GM21723 (cell line): ENCODE results near the gene CEP72.

Experiments used
- ATAC-seq: cut with Tn5 transposase; IDR thresholded peaks from one replicate; pipeline ENCODE4 v1.9.1; 2021; ENCODE audit warnings: mild to moderate bottlenecking, moderate library complexity; ENCODE audit not compliant: unreplicated experiment

Gene CEP72

DNA sequence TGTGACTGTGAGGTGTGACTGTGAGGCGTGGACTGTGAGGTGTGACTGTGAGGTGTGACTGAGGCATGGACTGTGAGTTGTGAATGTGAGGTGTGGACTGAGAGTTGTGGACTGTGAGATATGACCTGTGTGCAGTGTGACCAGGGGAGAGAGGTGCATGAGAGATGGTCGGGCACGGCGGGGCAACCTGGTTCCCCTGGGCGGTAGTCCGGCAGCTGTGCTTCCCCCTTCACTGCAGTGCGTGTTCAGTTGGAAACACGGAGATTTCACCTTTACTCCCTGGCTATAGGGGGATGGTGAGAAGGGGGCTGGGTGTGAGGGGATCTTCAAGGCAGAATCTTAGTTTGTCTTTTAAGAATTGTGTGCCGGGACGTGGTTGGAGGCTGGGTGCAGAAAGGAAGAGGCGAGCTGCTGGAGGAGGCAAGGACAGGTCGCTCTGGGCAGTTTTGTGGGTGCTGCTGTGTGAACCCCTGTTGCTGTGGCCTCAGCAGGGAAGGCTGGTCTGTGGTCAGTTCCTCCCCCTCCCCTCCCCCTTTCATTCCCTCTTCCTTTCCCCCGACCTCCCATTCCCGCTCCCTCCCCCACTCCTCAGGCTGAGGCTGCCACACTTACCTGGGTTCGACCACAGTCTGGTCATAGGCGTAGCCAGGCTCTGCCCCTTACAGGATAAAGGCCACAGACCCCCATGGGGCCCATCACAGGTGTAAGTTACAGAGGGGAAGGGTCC lies 39.3 kb downstream of the CEP72 start:
- ATAC-seq: no peak

- ATAC-seq: no peak
These were observed 39.9 kb downstream of the CEP72 start for GRCh38 chr5:652023-652515.

GRCh38 chr5:652773-653350 lies 40.7 kb downstream of the CEP72 start:
- ATAC-seq: no peak

- no peak for ATAC-seq
These were observed 42.1 kb downstream of the CEP72 start for GRCh38 chr5:654071-654778.

- ATAC-seq: no peak
These were observed 43.3 kb downstream of the CEP72 start for GRCh38 chr5:655406-655805.

DNA sequence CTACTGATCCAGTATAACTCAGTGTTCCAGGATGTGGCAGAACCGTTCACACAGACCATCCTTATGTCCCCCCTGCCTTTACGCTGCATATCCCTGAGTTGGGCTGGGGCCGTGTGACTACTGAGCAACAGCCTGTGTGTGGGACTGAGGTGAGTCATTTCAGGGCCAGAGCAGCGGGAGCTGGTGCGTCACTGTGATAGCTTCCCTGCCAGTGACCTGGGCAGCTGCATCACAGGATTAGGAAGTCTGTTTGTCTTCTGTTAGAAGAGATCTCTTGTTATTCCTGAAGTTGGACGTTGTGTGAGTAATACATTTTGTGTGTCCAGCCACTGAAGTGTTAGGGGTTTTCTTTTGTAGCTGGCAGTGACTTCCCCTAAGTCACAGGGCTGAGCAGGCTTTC lies 45.4 kb downstream of the CEP72 start:
- ATAC-seq: no peak

DNA sequence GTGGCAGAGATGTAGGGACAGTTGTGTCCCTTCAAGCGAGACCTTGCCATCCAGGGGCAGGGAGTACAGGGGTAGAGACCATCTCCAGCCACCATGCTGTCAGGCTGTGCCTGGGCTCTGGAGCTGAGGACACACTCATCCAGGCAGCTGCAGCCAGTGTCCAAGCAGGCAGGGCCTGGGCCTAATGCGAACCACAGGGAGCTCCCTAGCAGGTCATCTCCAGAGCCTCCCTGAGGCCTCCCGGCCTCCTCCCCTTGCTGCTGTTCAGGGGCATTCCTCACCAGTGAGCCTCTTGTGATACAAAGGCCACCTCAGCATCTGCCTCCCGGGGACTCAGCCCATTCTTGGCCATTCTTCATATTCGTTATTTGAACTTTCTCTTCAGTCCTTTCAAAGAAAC lies 46.0 kb downstream of the CEP72 start:
- no peak for ATAC-seq

- no peak for ATAC-seq
These were observed 47.5 kb downstream of the CEP72 start for GRCh38 chr5:659496-660263.

- ATAC-seq: no peak
These were observed 48.4 kb downstream of the CEP72 start for GRCh38 chr5:660491-661030.

DNA sequence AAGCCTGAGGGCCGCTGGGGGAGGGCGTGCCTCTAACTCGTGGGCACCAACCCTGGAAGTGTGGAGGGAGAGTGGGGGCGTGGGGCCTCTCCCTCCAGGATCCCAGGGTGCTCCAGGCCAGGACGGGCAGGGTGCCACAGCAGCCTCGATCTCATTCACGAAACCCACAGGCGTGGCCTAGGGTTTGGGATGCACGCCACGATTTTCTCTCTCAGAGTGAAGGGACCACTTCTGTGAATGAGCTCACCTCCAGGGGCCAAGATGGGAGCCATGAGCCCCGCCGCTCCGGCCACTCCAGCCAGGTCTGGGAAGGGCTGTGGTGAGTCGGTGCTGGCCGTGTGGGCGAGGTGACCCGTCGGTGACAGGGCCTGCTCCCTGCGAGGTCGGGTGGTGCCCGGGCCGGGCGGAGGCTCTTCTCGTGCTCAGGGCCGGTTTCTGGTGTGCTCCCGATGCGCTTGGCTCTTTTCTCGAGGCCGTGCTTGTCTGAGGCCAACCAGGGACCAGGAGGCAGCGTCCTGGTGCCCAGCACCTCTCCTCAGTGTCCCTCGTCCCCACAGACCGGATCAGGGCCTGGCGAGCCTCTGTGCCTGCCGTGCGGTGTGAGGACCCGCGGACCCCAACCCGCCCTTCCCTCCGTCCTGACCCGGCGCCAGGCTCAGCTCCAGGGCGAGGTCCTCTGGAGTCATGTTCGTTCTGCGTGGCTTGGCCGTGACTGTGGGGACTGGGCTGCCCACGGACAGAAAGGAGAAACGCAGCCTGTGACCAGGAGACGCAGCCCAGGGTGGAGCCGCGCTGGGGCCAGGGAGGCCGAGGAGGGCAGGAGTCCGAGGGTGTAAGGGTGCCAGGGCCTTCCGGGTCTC lies 50.0 kb downstream of the CEP72 start:
- ATAC-seq: no peak

- ATAC-seq: no peak
These were observed 50.8 kb downstream of the CEP72 start for GRCh38 chr5:662751-663435.

GRCh38 chr5:663436-664342 lies 51.5 kb downstream of the CEP72 start:
- ATAC-seq: no peak

DNA sequence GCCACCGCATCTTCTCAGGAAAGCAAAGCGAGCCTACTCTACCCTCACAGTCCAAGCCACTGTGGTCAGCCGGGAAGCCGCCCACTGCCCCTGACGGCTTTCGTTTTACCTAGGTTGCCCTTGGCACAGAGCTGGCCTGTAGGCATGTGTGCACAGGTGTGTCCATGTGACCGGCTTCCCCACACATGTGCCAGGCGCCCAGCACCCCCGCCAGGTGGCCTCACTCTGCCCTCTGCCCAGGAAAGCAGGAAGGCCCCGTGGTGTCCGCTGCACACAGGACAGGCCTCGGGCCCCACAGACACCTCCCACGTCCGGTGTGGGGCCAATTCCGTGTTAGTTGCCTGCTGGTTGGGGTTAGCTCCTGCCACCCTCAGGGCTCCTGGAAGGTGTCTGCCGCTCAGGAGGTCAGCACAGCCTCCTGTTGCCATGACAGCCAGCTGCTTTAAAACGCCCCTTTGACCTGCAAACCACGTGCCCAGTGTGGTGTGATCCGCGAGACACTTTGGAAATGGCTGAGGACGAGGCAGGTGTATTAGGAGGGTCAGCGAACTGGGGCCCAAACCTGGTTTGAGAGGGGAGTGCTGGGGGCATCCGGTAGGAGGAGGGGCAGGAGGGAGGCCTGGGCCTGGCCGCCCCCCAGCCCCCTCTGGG lies 52.3 kb downstream of the CEP72 start:
- no peak for ATAC-seq

- no peak for ATAC-seq
These were observed 52.8 kb downstream of the CEP72 start for GRCh38 chr5:664994-665360.

- no peak for ATAC-seq
These were observed 53.4 kb downstream of the CEP72 start for GRCh38 chr5:665541-665955.

- no peak for ATAC-seq
These were observed 54.0 kb downstream of the CEP72 start for GRCh38 chr5:665956-666711.

- no peak for ATAC-seq
These were observed 54.8 kb downstream of the CEP72 start for GRCh38 chr5:666816-667498.
